Lower leg skin (tissue), 3 donors: ENCODE measurements around the gene TBX10.

Experiments used
- CTCF ChIP-seq, 3 donors: fragments of 450-650 bp; IDR thresholded peaks; one replicate each; pipeline ENCODE4 v1.5.1; 2016; ENCODE audit warnings: antibody characterized with exemption in 3 of 3, mild to moderate bottlenecking in 3 of 3, moderate library complexity in 2 of 3
- POLR2A ChIP-seq, 2 donors: fragments of 450-650 bp; IDR thresholded peaks; one replicate each; pipeline ENCODE4 v1.6.1; 2016 to 2017; ENCODE audit warnings: antibody characterized with exemption in 2 of 2, mild to moderate bottlenecking in 1 of 2, moderate library complexity in 1 of 2

- TF ChIP-seq POLR2A (IDR thresholded peaks at IDR 0.05): no peak
- TF ChIP-seq CTCF (IDR thresholded peaks at IDR 0.05): no peak
Measured at GRCh38 chr11:67607507-67607906, 32.1 kb downstream of the TBX10 start.
